ENCODE data around the gene RPRD1A. TPM values are rescaled to one million over a fixed set of nuclear protein-coding genes. Genes with fewer than 3 reads are reported as not detected.
A peak's percentile ranks its signal among the peaks of the same experiment; 100 is the strongest.

RPRD1A gene
- total and polyA plus RNA-seq, 2 of the 4 experiments (the other 2 are of a cell fraction), result 23.3 to 27.2 TPM

GRCh38 chr18:35983818-35984217, 83.5 kb downstream of the RPRD1A start:
- H2AK5ac ChIP-seq (ENCODE audit: low read depth, low read length), result no peak overlapping the region; the same call in 1 of the 2 replicates
- ChIA-PET POLR2A (ENCODE audit: unreplicated experiment) (interaction anchor here (1.0 kb wide), 1 partner anchor 10 kb away, joined by 3 read pairs; no protein-coding TSS in a partner anchor), CTCF (no interaction called here)
- peaks cover 7% of the 10 kb centered on the region for H3K36me3 ChIP-seq (ENCODE audit: control insufficient read depth, insufficient read depth, low read length)
- peak overlapping the region; percentile 45; the same call in 1 of the 2 replicates for H4K91ac ChIP-seq (ENCODE audit: insufficient read depth, low read depth, low read length)
- in situ Hi-C loops (cut with MboI; ENCODE audit: low sequenced_read_pairs) (no loop called here), dilution Hi-C loops (cut with HindIII; ENCODE audit: low sequenced_read_pairs, unreplicated experiment) (no loop called here), intact Hi-C loops (cut with micrococcal nuclease) (no loop called here)
- peaks cover 0 to 5% of the 10 kb centered on the region in 2 experiments; a peak in 2 of 4 replicates for H3K79me1 ChIP-seq (ENCODE audit: low read depth in 1 of 2, low read length in 2 of 2)
- peak overlapping the region; percentile 75 for H2BK5ac ChIP-seq (ENCODE audit: low read depth, low read length, poor library complexity, severe bottlenecking)
- no peaks in the 10 kb centered on the region for H4K20me1 ChIP-seq (ENCODE audit: insufficient read depth, low read length)
- no peak overlapping the region; the same call in 1 of the 2 replicates for H3K9ac ChIP-seq (ENCODE audit: low read depth, low read length)
- H3K27me3 ChIP-seq (ENCODE audit: control insufficient read depth, insufficient read depth, low read length), result no peaks in the 10 kb centered on the region
- peak overlapping the region; percentile 18; the same call in 1 of the 2 replicates for H4K5ac ChIP-seq (ENCODE audit: low read depth, low read length)
- WGBS, 2 experiments (ENCODE audit: extremely low coverage in 2 of 2, insufficient read length in 1 of 2), result no CpG with 5 or more reads among the region's 5 CpGs
- H2AFZ ChIP-seq (replicated peaks; ENCODE audit: low read length, poor library complexity), result peak overlapping the region; percentile 75
- peak overlapping the region; percentile 86 for H2BK20ac ChIP-seq (ENCODE audit: low read depth, low read length)
- peaks cover 5% of the 10 kb centered on the region; the same call in 1 of the 2 replicates for H3K9me1 ChIP-seq (ENCODE audit: insufficient read depth, low read length)
- H3K4me2 ChIP-seq (ENCODE audit: low read depth, low read length), result no peak overlapping the region; the same call in 1 of the 2 replicates
- peak overlapping the region; percentile 54; the same call in 1 of the 3 replicates for H2BK15ac ChIP-seq (ENCODE audit: low read depth, low read length)
- peak overlapping the region; percentile 86 for H2BK120ac ChIP-seq (ENCODE audit: low read depth, low read length)
- peak overlapping the region; percentile 63 for H3K14ac ChIP-seq (replicated peaks; ENCODE audit: low read depth, low read length)
- H3K27ac ChIP-seq (ENCODE audit: insufficient read depth, low read length), result peak overlapping the region; percentile 60; the same call in 1 of the 2 replicates
- no peak overlapping the region for H2AK9ac ChIP-seq (replicated peaks; ENCODE audit: low read depth, low read length, poor library complexity)
- no peaks in the 10 kb centered on the region; the same call in 1 of the 2 replicates for H3K9me3 ChIP-seq (ENCODE audit: control insufficient read depth, insufficient read depth, low read length)
- H4K8ac ChIP-seq (ENCODE audit: low read depth in 2 of 2, low read length in 2 of 2), result peak overlapping the region in 1 of 2 experiments; percentile 71; a peak in 2 of 4 replicates
- ATAC-seq (ENCODE audit: low read depth), result peak; percentile 90
- H3K4me1 ChIP-seq (ENCODE audit: control insufficient read depth, insufficient read depth, low read length), result peaks cover 11% of the 10 kb centered on the region
- no TSS peak for BruUV-seq (replicated peaks)
- H3K4me3 ChIP-seq (ENCODE audit: insufficient read depth, low read depth, low read length), result no peak overlapping the region
- H3K18ac ChIP-seq (ENCODE audit: low read depth, low read length), result peak overlapping the region; percentile 56
- TF ChIP-seq POLR2A (IDR thresholded peaks at IDR 0.05; ENCODE audit: low read depth, low read length), result no peak
- no peak for TF ChIP-seq MAFK (IDR thresholded peaks at IDR 0.05; ENCODE audit: low read depth, low read length)
- no peak for TF ChIP-seq NFE2L2 (IDR thresholded peaks at IDR 0.05; ENCODE audit: low read depth, low read length)
- no peak for TF ChIP-seq MAZ (IDR thresholded peaks at IDR 0.05; ENCODE audit: borderline replicate concordance, low read depth, low read length)
- 0 out of 2 replicates have a peak, but pooled peaks have one; percentile 11 for TF ChIP-seq CEBPB (IDR thresholded peaks at IDR 0.05; ENCODE audit: low read depth, low read length)
- peak; percentile 38; the same call in 1 of the 2 replicates for TF ChIP-seq FOS (IDR thresholded peaks at IDR 0.05; ENCODE audit: low read depth, low read length)
- no peak for TF ChIP-seq USF2 (IDR thresholded peaks at IDR 0.05; ENCODE audit: low read depth, low read length)
- peak; percentile 94 for DNase-seq
- H3K23ac ChIP-seq (ENCODE audit: low read depth, low read length), result peak overlapping the region; percentile 80
- H3K4ac ChIP-seq (ENCODE audit: low read depth, low read length), result peak overlapping the region; percentile 76
- H3K56ac ChIP-seq (ENCODE audit: extremely low read depth, insufficient read depth, low read length), result peak overlapping the region; percentile 14; the same call in 1 of the 2 replicates

Measured in IMR-90 (cell line).